GM21825 (cell line): ENCODE data around the gene MKRN1.
"Not testable (repeated sequence)": the region's sequence is repeated elsewhere in the genome, so short reads cannot be mapped to it uniquely, and the experiment has no call there.

Source experiments
- ATAC-seq: cut with Tn5 transposase; IDR thresholded peaks from one replicate; pipeline ENCODE4 v1.9.1; 2021; ENCODE audit warnings: mild to moderate bottlenecking, moderate library complexity; ENCODE audit not compliant: unreplicated experiment

Gene MKRN1

GRCh38 chr7:140479062-140479738 is at the start of gene MKRN1:
Gene MKRN1, minus strand, starts transcription at chr7:140479505. Its CDS starts 161 bp downstream, at chr7:140479344.
- peak; percentile 96 for ATAC-seq

GRCh38 chr7:140526787-140527664 is 47.7 kb upstream of the MKRN1 start:
- no peak for ATAC-seq

GRCh38 chr7:140526214-140526613 is 46.9 kb upstream of the MKRN1 start:
- ATAC-seq, result no peak

DNA sequence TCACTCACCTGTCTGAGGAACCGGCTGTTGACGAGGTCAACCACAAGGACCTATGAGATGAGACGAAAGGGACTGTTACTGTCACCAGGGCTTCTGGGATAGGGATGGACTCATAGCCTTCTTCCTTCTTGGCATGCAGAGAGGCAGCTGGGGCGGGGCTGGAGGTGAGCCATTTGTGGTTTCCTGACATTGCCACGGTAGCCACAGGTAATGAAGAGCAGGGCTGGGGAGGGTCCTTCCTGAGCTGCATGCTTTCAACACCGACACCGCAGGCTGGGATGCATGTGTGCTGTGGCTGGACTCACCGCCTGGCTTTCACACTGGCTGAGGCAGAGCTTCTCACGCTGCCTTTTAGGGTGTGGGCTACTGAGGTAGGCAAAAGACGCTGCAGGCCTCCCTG is 46.4 kb upstream of the MKRN1 start:
- ATAC-seq, result no peak

DNA sequence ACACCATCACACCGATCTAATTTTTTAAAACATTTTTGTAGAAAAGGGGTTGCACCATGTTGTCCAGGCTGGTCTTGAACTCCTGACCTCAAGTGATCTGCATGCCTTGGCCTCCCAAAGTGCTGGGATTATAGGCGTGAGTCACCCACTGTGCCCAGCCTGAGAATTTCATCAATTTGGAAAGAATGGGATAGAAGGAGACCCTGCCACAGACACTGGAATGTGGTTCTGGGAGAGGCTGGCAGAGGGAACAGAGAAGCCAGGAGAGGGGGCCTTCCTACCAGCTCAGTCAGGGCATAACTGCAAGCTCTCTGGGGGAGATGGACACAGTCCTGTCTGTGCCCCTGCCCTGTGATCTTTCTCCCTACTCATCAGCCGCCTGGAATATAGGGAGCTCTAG is 42.1 kb upstream of the MKRN1 start:
- no peak for ATAC-seq

GRCh38 chr7:140519007-140519399 is 39.7 kb upstream of the MKRN1 start:
- ATAC-seq, result no peak

GRCh38 chr7:140518370-140519006 is 39.2 kb upstream of the MKRN1 start:
- no peak for ATAC-seq

GRCh38 chr7:140517546-140518369 is 38.5 kb upstream of the MKRN1 start:
- peak; percentile 60 for ATAC-seq

DNA sequence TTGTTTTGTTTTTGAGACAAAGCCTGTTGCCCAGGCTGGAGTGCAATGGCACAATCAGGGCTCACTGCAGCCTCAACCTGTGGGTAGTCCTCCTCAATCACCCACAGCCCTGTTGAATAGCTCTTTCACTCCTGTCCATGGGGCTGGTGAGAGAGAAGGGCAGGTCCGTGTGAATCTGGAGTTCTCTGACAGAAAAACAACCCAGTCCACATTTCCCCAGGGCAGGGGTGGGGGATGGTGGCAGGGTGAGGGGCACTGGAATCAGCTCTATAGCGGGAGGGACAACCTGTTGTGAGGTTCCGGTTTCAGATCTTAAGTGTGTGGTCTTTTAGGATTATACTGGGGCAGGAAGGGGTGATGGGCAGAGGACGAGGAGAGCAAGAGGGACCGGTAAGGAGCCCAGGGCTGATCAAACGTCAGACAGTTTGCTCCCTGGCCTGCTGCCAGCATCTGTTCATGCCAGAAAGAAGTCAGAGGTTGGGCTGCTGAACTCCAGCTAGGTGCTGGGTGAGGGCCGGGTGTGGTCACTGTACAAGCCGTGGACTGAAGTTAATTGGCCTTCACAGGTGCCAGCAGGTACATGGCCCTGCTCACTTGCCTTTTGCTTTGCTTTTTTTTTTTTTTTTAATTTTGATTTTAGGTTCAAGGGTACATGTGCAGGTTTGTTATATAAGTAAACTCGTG is 33.2 kb upstream of the MKRN1 start:
- no peak for ATAC-seq

- no peak for ATAC-seq
These were observed 30.5 kb upstream of the MKRN1 start for GRCh38 chr7:140509789-140510188.

GRCh38 chr7:140507556-140507955 is 28.3 kb upstream of the MKRN1 start:
- ATAC-seq, result not testable (repeated sequence)

DNA sequence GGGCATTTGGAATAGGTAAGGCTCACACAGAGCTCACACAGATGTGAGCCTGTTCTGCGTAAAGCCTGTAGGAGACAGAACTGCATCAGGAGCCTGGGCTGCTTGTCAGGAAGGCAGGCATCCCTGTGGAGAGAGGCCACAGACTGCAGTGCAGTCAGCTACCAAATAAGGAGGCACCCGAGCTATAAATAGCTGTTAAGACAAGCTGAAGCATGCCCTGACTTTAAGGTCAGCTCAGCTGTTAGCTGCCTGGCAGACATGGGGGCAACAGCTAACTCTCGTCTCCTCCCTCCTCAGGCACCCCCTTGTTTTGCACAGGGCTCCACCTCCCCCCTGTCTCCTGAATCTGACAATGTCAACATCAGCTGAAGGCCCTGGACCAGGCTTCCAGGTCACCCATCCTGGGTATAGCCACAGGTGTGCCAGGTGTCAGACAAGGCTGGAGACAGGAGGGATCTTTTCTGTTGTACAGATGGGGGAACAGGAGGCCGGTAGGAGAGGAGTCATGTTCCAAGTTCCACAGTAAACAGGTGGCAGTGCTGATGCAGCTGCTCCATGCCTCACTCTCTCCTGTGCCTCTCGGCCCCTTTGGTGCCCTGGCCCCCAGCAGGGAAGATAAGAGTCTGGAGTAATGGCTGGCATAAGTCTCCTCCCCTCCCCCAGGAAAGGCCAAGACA is 27.6 kb upstream of the MKRN1 start:
- no peak for ATAC-seq

DNA sequence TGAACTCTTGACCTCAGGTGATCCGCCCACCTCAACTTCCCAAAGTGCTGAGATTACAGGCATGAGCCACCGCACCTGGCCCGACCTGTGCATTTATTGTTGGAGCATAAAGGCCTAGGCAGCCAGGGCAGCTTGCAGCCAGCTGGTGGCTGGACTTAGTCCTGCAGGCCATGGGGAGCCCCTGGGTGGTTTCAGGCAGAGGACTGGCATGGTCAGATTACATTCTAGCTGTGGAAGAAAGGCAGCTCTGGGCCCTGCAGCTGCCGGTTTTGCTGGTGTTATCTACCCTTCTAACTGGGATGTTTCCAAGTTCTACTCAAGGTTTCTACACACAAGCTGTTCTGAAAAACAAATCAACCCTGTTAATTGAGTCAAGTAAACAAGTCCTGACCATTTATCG is 22.7 kb upstream of the MKRN1 start:
- no peak for ATAC-seq

GRCh38 chr7:140497807-140498206 is 18.5 kb upstream of the MKRN1 start:
- not testable (repeated sequence) for ATAC-seq

GRCh38 chr7:140497241-140497769 is 18.0 kb upstream of the MKRN1 start:
- no peak for ATAC-seq

DNA sequence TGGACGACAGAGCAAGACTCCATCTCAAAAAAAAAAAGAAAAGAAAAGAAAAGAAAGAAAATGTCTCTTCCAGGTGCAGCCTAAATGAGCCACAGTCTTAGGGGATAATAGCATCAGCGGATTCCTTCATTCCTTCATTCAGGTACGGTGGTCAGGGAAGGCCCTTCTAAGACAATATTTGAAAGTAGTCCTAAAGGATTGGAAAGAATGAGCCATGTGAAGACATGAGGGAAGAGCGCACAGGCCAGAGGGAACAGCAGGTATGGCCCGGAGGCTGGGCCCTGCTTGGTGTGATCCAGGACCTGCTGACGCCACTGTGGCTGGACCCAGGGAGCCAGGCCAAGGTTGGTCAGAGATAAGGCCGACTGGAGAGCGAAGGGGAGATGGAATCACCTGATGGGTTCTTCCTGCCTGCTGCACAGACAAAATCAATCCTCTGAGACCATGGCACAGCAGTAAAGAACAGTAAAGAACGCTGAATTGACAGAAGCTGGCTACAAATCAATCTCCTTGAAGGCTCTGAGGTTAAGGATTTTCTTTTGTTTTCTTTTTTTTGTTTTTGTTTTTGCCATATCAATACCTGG is 16.3 kb upstream of the MKRN1 start:
- ATAC-seq, result no peak

DNA sequence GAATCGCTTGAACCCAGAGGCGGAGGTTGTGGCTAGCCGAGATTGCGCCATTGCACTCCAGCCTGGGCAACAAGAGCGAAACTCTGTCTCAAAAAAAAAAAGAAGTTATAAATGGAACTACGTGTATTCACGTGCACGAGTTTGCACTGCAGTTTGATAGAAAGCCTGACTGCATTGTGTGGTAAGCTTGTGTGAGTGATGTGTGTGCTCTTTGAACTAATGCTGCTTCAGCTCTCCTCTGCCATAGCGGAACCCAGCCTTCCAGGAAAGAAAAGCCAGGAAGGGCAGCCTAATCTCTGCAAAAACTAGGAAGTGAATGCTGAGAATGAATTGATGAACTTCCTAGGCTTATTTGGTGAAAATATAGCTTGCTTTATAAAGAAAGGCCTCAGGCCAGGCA is 15.6 kb upstream of the MKRN1 start:
- ATAC-seq, result no peak

DNA sequence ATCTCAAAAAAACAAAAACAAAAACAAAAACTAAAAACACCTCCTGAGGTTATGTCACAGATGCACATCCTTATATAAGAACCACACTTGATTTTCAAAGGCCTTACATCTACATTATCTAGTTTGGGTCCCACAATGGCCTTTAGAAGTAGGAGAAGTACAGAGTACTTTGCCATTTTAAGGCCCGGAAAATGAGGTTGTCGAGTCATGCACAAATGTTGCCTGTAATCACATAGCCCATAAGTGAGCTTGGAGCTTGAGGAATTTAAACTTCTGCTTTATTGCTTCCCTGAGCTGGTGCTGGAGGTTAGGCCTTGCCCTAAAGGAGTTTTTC is 9.7 kb upstream of the MKRN1 start:
- ATAC-seq, result no peak
